ENCODE measurements around the gene MRPS2. TPM values are rescaled to one million over a fixed set of nuclear protein-coding genes. Genes with fewer than 3 reads are reported as not detected.
"Not testable (repeated sequence)": the region's sequence is repeated elsewhere in the genome, so short reads cannot be mapped to it uniquely, and the experiment has no call there.

Gene MRPS2
- total RNA-seq, 1 donor from 2014 or later, result 50.1 TPM

GRCh38 chr9:135526089-135526729 is 25.7 kb downstream of the MRPS2 start:
- DNase-seq (ENCODE audit: extremely low spot score in 2 of 2), result no peak
- H3K27ac ChIP-seq, result no peak overlapping the region
- H3K36me3 ChIP-seq, result no peaks in the 10 kb centered on the region
- intact Hi-C loops (cut with DNase I), result no loop called here
- TF ChIP-seq, protein P1, sequence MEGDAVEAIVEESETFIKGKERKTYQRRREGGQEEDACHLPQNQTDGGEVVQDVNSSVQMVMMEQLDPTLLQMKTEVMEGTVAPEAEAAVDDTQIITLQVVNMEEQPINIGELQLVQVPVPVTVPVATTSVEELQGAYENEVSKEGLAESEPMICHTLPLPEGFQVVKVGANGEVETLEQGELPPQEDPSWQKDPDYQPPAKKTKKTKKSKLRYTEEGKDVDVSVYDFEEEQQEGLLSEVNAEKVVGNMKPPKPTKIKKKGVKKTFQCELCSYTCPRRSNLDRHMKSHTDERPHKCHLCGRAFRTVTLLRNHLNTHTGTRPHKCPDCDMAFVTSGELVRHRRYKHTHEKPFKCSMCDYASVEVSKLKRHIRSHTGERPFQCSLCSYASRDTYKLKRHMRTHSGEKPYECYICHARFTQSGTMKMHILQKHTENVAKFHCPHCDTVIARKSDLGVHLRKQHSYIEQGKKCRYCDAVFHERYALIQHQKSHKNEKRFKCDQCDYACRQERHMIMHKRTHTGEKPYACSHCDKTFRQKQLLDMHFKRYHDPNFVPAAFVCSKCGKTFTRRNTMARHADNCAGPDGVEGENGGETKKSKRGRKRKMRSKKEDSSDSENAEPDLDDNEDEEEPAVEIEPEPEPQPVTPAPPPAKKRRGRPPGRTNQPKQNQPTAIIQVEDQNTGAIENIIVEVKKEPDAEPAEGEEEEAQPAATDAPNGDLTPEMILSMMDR (IDR thresholded peaks at IDR 0.05), result no peak
- no peak for TF ChIP-seq POLR2A (IDR thresholded peaks at IDR 0.05)
- TF ChIP-seq POLR2AphosphoS5 (IDR thresholded peaks at IDR 0.05; ENCODE audit: insufficient read depth in 1 of 2, low read depth in 1 of 2), result no peak
- no peaks in the 10 kb centered on the region for H3K27me3 ChIP-seq
- no peaks in the 10 kb centered on the region for H3K9me3 ChIP-seq
- H3K4me1 ChIP-seq, result no peaks in the 10 kb centered on the region
- no peak overlapping the region for H3K4me3 ChIP-seq

GRCh38 chr9:135526730-135527571 is 26.5 kb downstream of the MRPS2 start:
- Histone ChIP-seq H3K4me1 (no peaks in the 10 kb centered on the region), H3K9me3 (no peaks in the 10 kb centered on the region), H3K36me3 (no peaks in the 10 kb centered on the region), H3K27me3 (no peaks in the 10 kb centered on the region), H3K27ac (no peak overlapping the region), H3K4me3 (no peak overlapping the region)
- intact Hi-C loops (cut with DNase I), result no loop called here
- DNase-seq (ENCODE audit: extremely low spot score in 2 of 2), result no peak
- TF ChIP-seq POLR2AphosphoS5 (IDR thresholded peaks at IDR 0.05; ENCODE audit: insufficient read depth in 1 of 2, low read depth in 1 of 2), result no peak
- TF ChIP-seq POLR2A (IDR thresholded peaks at IDR 0.05), result no peak
- TF ChIP-seq, protein P1 (IDR thresholded peaks at IDR 0.05), result no peak

GRCh38 chr9:135528842-135529435 is 28.5 kb downstream of the MRPS2 start:
- H3K27me3 ChIP-seq; DNase-seq (ENCODE audit: extremely low spot score in 2 of 2); intact Hi-C loops (cut with DNase I); H3K27ac ChIP-seq; H3K9me3 ChIP-seq; H3K4me3 ChIP-seq; H3K4me1 ChIP-seq; H3K36me3 ChIP-seq: not testable (repeated sequence)

DNA sequence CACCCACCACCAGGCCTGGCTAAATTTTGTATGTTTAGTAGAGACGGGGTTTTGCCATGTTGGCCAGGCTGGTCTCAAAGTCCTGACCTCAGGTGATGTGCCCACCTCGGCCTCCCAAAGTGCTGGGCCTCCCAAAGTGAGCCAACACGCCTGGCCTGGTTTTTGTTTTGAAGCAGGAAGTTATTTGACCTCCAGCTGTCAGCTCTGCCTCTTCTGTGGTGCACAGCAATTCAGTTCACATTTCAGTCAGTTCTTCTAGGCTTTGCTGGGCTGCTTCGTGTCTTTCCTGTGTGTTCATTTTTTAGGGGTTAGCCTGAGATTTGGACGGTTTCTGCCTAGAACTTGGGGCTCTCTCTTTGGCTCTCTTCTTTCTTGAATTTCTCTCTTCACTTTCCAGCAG is 29.7 kb downstream of the MRPS2 start:
- no peak overlapping the region for H3K27ac ChIP-seq
- TF ChIP-seq POLR2A (IDR thresholded peaks at IDR 0.05) (no peak), POLR2AphosphoS5 (IDR thresholded peaks at IDR 0.05; ENCODE audit: insufficient read depth in 1 of 2, low read depth in 1 of 2) (no peak)
- TF ChIP-seq, protein P1 (IDR thresholded peaks at IDR 0.05), result no peak
- DNase-seq (ENCODE audit: extremely low spot score in 2 of 2), result peak in 1 of 2 donors; percentile 67
- intact Hi-C loops (cut with DNase I), result no loop called here
- H3K36me3 ChIP-seq, result no peaks in the 10 kb centered on the region
- H3K27me3 ChIP-seq, result no peaks in the 10 kb centered on the region
- H3K4me1 ChIP-seq, result no peaks in the 10 kb centered on the region
- H3K4me3 ChIP-seq, result no peak overlapping the region
- H3K9me3 ChIP-seq, result no peaks in the 10 kb centered on the region

DNA sequence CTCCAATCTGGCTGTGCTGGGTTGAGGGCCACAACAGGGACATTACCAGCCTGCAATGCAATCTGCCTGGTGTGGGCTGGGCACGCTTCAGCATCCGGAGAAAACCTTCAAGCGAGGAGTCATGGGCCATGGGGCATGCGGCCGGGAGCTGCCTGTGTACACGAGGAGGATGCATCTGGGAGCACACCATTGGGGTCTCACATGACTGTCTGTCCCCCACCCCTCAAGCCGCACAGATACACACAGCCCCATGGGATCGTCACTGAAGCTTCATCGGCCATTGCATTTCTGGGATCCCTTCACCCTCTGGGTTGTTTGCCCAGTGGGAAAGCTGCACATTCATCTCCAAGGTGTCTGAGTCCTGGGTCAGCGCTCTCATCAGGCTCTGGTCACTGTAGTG is 30.6 kb downstream of the MRPS2 start:
- H3K4me3 ChIP-seq, result no peak overlapping the region
- no peaks in the 10 kb centered on the region for H3K9me3 ChIP-seq
- H3K36me3 ChIP-seq, result no peaks in the 10 kb centered on the region
- H3K27me3 ChIP-seq, result no peaks in the 10 kb centered on the region
- DNase-seq (ENCODE audit: extremely low spot score in 2 of 2), result no peak
- no peaks in the 10 kb centered on the region for H3K4me1 ChIP-seq
- H3K27ac ChIP-seq, result no peak overlapping the region
- no peak for TF ChIP-seq POLR2AphosphoS5 (IDR thresholded peaks at IDR 0.05; ENCODE audit: insufficient read depth in 1 of 2, low read depth in 1 of 2)
- TF ChIP-seq, protein P1 (IDR thresholded peaks at IDR 0.05), result no peak
- intact Hi-C loops (cut with DNase I), result no loop called here

Measured in vagina (tissue), 2 donors.